ENCODE results near the gene ACADL. TPM values are rescaled to one million over a fixed set of nuclear protein-coding genes. Genes with fewer than 3 reads are reported as not detected.
A peak's percentile ranks its signal among the peaks of the same experiment; 100 is the strongest.

The ACADL gene
- polyA plus RNA-seq, 2 donors, result 0.56 to 0.57 TPM

- H3K4me1 ChIP-seq (ENCODE audit: control insufficient read depth in 2 of 2, insufficient read depth in 2 of 2, low read length in 1 of 2), result no peaks in the 10 kb centered on the region
- H3K4me3 ChIP-seq (ENCODE audit: low read depth in 1 of 2, low read length in 2 of 2), result no peak overlapping the region
- no peaks in the 10 kb centered on the region for H3K36me3 ChIP-seq (ENCODE audit: control insufficient read depth in 2 of 2, insufficient read depth in 2 of 2, low read length in 1 of 2)
- no peaks in the 10 kb centered on the region for H3K27me3 ChIP-seq (ENCODE audit: control insufficient read depth in 1 of 2, insufficient read depth in 2 of 2, low read length in 2 of 2)
- H3K9me3 ChIP-seq (ENCODE audit: control insufficient read depth in 2 of 2, insufficient read depth in 1 of 2, low read depth in 1 of 2, low read length in 1 of 2), result peaks cover 0 to 2% of the 10 kb centered on the region in 2 donors
- 57 to 58% methylated on average over 7 of the region's 7 CpGs for WGBS, 2 donors
- H3K27ac ChIP-seq (ENCODE audit: low read depth in 2 of 2, low read length in 1 of 2), result no peak overlapping the region
These were observed 27.7 kb upstream of the ACADL start for GRCh38 chr2:210252699-210253606.

DNA sequence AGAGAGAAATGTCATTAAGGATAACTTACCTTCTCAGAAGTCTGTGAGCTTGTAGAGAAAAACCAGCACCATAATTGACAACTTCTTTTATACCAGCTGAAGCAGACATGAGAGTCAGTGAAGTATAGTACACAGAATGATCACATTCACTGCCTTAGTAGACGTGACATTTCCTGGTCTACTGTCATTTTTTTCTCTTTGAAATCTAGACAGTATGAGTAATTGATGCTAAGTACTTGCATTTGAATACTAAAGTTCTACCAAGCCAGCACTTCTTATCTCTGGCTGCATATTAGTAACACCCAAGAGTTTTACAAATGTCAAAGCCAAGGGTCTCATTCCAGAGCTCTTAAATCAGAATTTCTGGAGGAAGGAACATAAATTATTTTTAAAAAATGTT lies 25.4 kb upstream of the ACADL start:
- no peaks in the 10 kb centered on the region for H3K27me3 ChIP-seq (ENCODE audit: control insufficient read depth in 1 of 2, insufficient read depth in 2 of 2, low read length in 2 of 2)
- no peak overlapping the region for H3K27ac ChIP-seq (ENCODE audit: low read depth in 2 of 2, low read length in 1 of 2)
- no peak overlapping the region for H3K4me3 ChIP-seq (ENCODE audit: low read depth in 1 of 2, low read length in 2 of 2)
- H3K9me3 ChIP-seq (ENCODE audit: control insufficient read depth in 2 of 2, insufficient read depth in 1 of 2, low read depth in 1 of 2, low read length in 1 of 2), result peaks cover 0 to 2% of the 10 kb centered on the region in 2 donors
- H3K4me1 ChIP-seq (ENCODE audit: control insufficient read depth in 2 of 2, insufficient read depth in 2 of 2, low read length in 1 of 2), result no peaks in the 10 kb centered on the region
- WGBS, 2 donors, result 19 to 26% methylated on average over 1 of the region's 1 CpG
- no peaks in the 10 kb centered on the region for H3K36me3 ChIP-seq (ENCODE audit: control insufficient read depth in 2 of 2, insufficient read depth in 2 of 2, low read length in 1 of 2)

DNA sequence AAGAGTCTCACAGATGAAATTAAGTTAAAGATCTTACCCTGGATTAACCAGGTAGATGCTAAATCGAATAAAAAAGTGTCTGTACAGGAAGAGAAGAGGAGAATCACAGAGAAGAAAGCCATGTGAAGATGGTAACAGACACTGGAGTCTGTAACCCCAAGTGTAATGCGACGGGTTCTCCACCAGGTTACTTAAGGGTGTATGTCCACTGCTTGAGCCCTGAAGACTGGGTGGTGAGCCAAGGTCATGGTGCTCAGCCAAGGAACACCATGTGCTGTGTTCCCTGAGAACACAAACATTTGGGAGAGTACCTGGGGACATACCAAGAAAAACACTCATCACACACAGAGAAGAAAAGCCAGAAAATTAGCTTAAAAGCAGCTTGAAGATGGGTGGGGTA lies 8.2 kb upstream of the ACADL start:
- Histone ChIP-seq H3K4me1 (ENCODE audit: control insufficient read depth in 2 of 2, insufficient read depth in 2 of 2, low read length in 1 of 2) (no peaks in the 10 kb centered on the region), H3K36me3 (ENCODE audit: control insufficient read depth in 2 of 2, insufficient read depth in 2 of 2, low read length in 1 of 2) (no peaks in the 10 kb centered on the region), H3K9me3 (ENCODE audit: control insufficient read depth in 2 of 2, insufficient read depth in 1 of 2, low read depth in 1 of 2, low read length in 1 of 2) (no peaks in the 10 kb centered on the region), H3K27ac (ENCODE audit: low read depth in 2 of 2, low read length in 1 of 2) (no peak overlapping the region), H3K4me3 (ENCODE audit: low read depth in 1 of 2, low read length in 2 of 2) (no peak overlapping the region), H3K27me3 (ENCODE audit: control insufficient read depth in 1 of 2, insufficient read depth in 2 of 2, low read length in 2 of 2) (no peaks in the 10 kb centered on the region)
- WGBS, 2 donors, result 72 to 85% methylated on average over 3 of the region's 3 CpGs

DNA sequence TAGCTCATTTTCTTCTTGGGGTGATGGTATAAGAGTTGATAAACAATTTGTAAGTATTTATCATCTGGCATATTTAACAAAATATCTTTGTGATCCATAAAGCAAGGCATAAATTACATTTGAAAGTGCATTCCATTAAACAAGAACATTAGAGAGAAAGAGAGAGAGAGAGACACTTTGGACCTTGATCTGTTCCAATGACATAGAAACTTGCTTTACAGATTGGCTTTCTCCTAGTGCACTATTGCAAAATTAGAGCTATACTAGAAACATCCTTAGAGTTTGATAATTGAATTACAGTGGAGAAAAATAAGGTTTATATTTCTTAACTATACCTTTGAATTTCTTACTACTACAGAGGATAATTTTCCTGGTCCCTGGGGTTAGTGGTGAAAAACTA lies 5.7 kb upstream of the ACADL start:
- Histone ChIP-seq H3K4me3 (ENCODE audit: low read depth in 1 of 2, low read length in 2 of 2) (no peak overlapping the region), H3K4me1 (ENCODE audit: control insufficient read depth in 2 of 2, insufficient read depth in 2 of 2, low read length in 1 of 2) (no peaks in the 10 kb centered on the region), H3K27ac (ENCODE audit: low read depth in 2 of 2, low read length in 1 of 2) (no peak overlapping the region), H3K9me3 (ENCODE audit: control insufficient read depth in 2 of 2, insufficient read depth in 1 of 2, low read depth in 1 of 2, low read length in 1 of 2) (no peaks in the 10 kb centered on the region), H3K27me3 (ENCODE audit: control insufficient read depth in 1 of 2, insufficient read depth in 2 of 2, low read length in 2 of 2) (no peaks in the 10 kb centered on the region), H3K36me3 (ENCODE audit: control insufficient read depth in 2 of 2, insufficient read depth in 2 of 2, low read length in 1 of 2) (no peaks in the 10 kb centered on the region)

GRCh38 chr2:210230518-210230917 lies 5.3 kb upstream of the ACADL start:
- no peaks in the 10 kb centered on the region for H3K4me1 ChIP-seq (ENCODE audit: control insufficient read depth in 2 of 2, insufficient read depth in 2 of 2, low read length in 1 of 2)
- no peaks in the 10 kb centered on the region for H3K27me3 ChIP-seq (ENCODE audit: control insufficient read depth in 1 of 2, insufficient read depth in 2 of 2, low read length in 2 of 2)
- no peaks in the 10 kb centered on the region for H3K9me3 ChIP-seq (ENCODE audit: control insufficient read depth in 2 of 2, insufficient read depth in 1 of 2, low read depth in 1 of 2, low read length in 1 of 2)
- H3K4me3 ChIP-seq (ENCODE audit: low read depth in 1 of 2, low read length in 2 of 2), result no peak overlapping the region
- H3K36me3 ChIP-seq (ENCODE audit: control insufficient read depth in 2 of 2, insufficient read depth in 2 of 2, low read length in 1 of 2), result no peaks in the 10 kb centered on the region
- H3K27ac ChIP-seq (ENCODE audit: low read depth in 2 of 2, low read length in 1 of 2), result no peak overlapping the region
- WGBS, 2 donors, result 84 to 90% methylated on average over 2 of the region's 2 CpGs

DNA sequence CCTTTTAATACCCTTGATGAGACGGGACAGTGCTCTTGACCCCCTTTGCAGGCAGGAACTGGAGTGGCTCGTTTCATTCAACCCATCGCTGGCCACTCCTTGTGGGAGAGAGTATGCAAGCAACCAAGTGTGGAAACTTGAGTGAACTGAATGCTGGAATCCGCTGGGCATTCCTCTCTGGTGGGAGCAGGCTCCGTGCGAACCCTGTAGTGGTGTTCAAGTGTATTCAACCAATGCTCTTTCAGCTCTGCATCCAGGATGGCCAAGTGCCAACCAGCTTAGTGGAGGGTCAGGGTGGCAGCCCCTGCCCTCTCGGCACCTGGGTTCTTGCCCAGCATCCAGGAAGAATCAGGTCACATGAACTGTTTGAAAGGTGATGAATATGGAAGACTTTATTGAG lies 3.3 kb upstream of the ACADL start:
- Histone ChIP-seq H3K4me1 (ENCODE audit: control insufficient read depth in 2 of 2, insufficient read depth in 2 of 2, low read length in 1 of 2) (peaks cover 0 to 6% of the 10 kb centered on the region in 2 donors), H3K36me3 (ENCODE audit: control insufficient read depth in 2 of 2, insufficient read depth in 2 of 2, low read length in 1 of 2) (no peaks in the 10 kb centered on the region)
- 87 to 91% methylated on average over 7 of the region's 7 CpGs for WGBS, 2 donors

GRCh38 chr2:210227290-210228088 lies 2.2 kb upstream of the ACADL start:
- Histone ChIP-seq H3K27ac (ENCODE audit: low read depth in 2 of 2, low read length in 1 of 2) (no peak overlapping the region), H3K4me3 (ENCODE audit: low read depth in 1 of 2, low read length in 2 of 2) (no peak overlapping the region), H3K9me3 (ENCODE audit: control insufficient read depth in 2 of 2, insufficient read depth in 1 of 2, low read depth in 1 of 2, low read length in 1 of 2) (no peaks in the 10 kb centered on the region), H3K36me3 (ENCODE audit: control insufficient read depth in 2 of 2, insufficient read depth in 2 of 2, low read length in 1 of 2) (no peaks in the 10 kb centered on the region), H3K27me3 (ENCODE audit: control insufficient read depth in 1 of 2, insufficient read depth in 2 of 2, low read length in 2 of 2) (peaks cover 0 to 3% of the 10 kb centered on the region in 2 donors), H3K4me1 (ENCODE audit: control insufficient read depth in 2 of 2, insufficient read depth in 2 of 2, low read length in 1 of 2) (peaks cover 0 to 6% of the 10 kb centered on the region in 2 donors)
- WGBS, 2 donors, result 78 to 94% methylated on average over 4 of the region's 4 CpGs

More for the DNA sequence above, 3.3 kb upstream of the ACADL start:
- H3K4me3 ChIP-seq (ENCODE audit: low read depth in 1 of 2, low read length in 2 of 2), result no peak overlapping the region
- H3K27me3 ChIP-seq (ENCODE audit: control insufficient read depth in 1 of 2, insufficient read depth in 2 of 2, low read length in 2 of 2), result peaks cover 0 to 3% of the 10 kb centered on the region in 2 donors
- no peaks in the 10 kb centered on the region for H3K9me3 ChIP-seq (ENCODE audit: control insufficient read depth in 2 of 2, insufficient read depth in 1 of 2, low read depth in 1 of 2, low read length in 1 of 2)
- H3K27ac ChIP-seq (ENCODE audit: low read depth in 2 of 2, low read length in 1 of 2), result no peak overlapping the region

- Histone ChIP-seq H3K27ac (ENCODE audit: low read depth in 2 of 2, low read length in 1 of 2) (no peak overlapping the region), H3K4me1 (ENCODE audit: control insufficient read depth in 2 of 2, insufficient read depth in 2 of 2, low read length in 1 of 2) (peaks cover 0 to 6% of the 10 kb centered on the region in 2 donors), H3K4me3 (ENCODE audit: low read depth in 1 of 2, low read length in 2 of 2) (no peak overlapping the region), H3K9me3 (ENCODE audit: control insufficient read depth in 2 of 2, insufficient read depth in 1 of 2, low read depth in 1 of 2, low read length in 1 of 2) (no peaks in the 10 kb centered on the region), H3K27me3 (ENCODE audit: control insufficient read depth in 1 of 2, insufficient read depth in 2 of 2, low read length in 2 of 2) (peaks cover 0 to 3% of the 10 kb centered on the region in 2 donors), H3K36me3 (ENCODE audit: control insufficient read depth in 2 of 2, insufficient read depth in 2 of 2, low read length in 1 of 2) (no peaks in the 10 kb centered on the region)
- 61 to 68% methylated on average over 2 of the region's 2 CpGs for WGBS, 2 donors
These were observed 976 bp upstream of the ACADL start for GRCh38 chr2:210226223-210226622.

DNA sequence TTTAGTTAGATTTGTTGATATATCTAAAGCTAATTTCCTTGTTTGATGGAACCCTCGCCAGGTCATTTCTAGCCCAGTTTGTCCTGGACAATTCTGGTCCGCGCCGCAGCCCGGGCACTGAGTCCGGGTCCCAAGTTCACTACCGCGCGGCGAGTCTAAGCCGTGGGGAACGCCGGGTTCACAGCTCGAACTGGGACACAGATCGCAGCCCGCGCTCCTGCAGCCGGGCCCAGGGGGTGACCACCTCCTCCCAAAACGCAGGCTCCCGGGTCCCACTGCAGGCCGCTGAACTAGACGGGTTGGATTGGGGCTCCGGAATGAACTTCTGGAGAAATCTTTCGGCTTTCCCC lies 681 bp downstream of the ACADL start:
- no peaks in the 10 kb centered on the region for H3K36me3 ChIP-seq (ENCODE audit: control insufficient read depth in 2 of 2, insufficient read depth in 2 of 2, low read length in 1 of 2)

More for the DNA sequence above, 681 bp downstream of the ACADL start:
- peak overlapping the region; percentile 54 to 79 for H3K4me3 ChIP-seq (ENCODE audit: low read depth in 1 of 2, low read length in 2 of 2)
- no peaks in the 10 kb centered on the region for H3K9me3 ChIP-seq (ENCODE audit: control insufficient read depth in 2 of 2, insufficient read depth in 1 of 2, low read depth in 1 of 2, low read length in 1 of 2)
- WGBS, 2 donors, result 7 to 10% methylated on average over 24 of the region's 24 CpGs
- H3K27me3 ChIP-seq (ENCODE audit: control insufficient read depth in 1 of 2, insufficient read depth in 2 of 2, low read length in 2 of 2), result peaks cover 0 to 3% of the 10 kb centered on the region in 2 donors
- peaks cover 0 to 6% of the 10 kb centered on the region in 2 donors for H3K4me1 ChIP-seq (ENCODE audit: control insufficient read depth in 2 of 2, insufficient read depth in 2 of 2, low read length in 1 of 2)
- no peak overlapping the region for H3K27ac ChIP-seq (ENCODE audit: low read depth in 2 of 2, low read length in 1 of 2)

Measured in esophagus (tissue), 2 donors.